A549 (cell line): ENCODE data around the gene ZNF829. TPM values are rescaled to one million over a fixed set of nuclear protein-coding genes. Genes with fewer than 3 reads are reported as not detected.

Source experiments
- ATAC-seq, 2 experiments: fragments of 200-7000 bp in 1 of 2; fragments of >200 bp in 1 of 2; cut with Nextera tagmentation in 1 of 2; cut with Tn5 transposase in 1 of 2; 3 replicates each; pipeline versions ENCODE4 v1.8.0 to v1.9.1; 2018 to 2020; ENCODE audit warnings: mild to moderate bottlenecking in 1 of 2, moderate library complexity in 1 of 2
- CTCF ChIA-PET: fragments of 300-600 bp; sonication (Branson Sonifier 250); formaldehyde crosslinking; extraction: SDS; loops from one replicate; lab custom pipeline; 2021; ENCODE audit warnings: antibody characterized with exemption, inconsistent platforms; lab: Yijun Ruan, JAX
- POLR2A ChIA-PET: fragments of 350-600 bp; formaldehyde crosslinking; extraction: SDS; loops from one replicate; lab custom pipeline; 2021; ENCODE audit warnings: antibody characterized with exemption, inconsistent platforms; lab: Yijun Ruan, JAX
- DNase-seq, 2 experiments: peaks; one replicate each; pipeline versions ENCODE4 v3.0.0 to v3.0.0-alpha.2; 2011 to 2016; ENCODE audit warnings: low read depth in 1 of 2, low spot score in 1 of 2
- FAIRE-seq: peaks from 2 replicates; lab custom pipeline; 2011; peaks lifted over from hg19 to GRCh38; lab: Jason Lieb, UNC
- H3K27ac ChIP-seq, 2 experiments: fragments of >200 bp; sonication (Bioruptor Twin); formaldehyde crosslinking; 3 replicates each; pipeline ENCODE4 v1.5.1; 2016 to 2017
- H3K4me1 ChIP-seq: fragments of >200 bp; sonication (Bioruptor Twin); formaldehyde crosslinking; 3 replicates; pipeline ENCODE4 v1.6.1; 2016
- H3K4me2 ChIP-seq: fragments of >200 bp; sonication (Bioruptor Twin); formaldehyde crosslinking; 3 replicates; pipeline ENCODE4 v1.6.1; 2016
- H3K4me3 ChIP-seq: fragments of >200 bp; sonication (Bioruptor Twin); formaldehyde crosslinking; 3 replicates; pipeline ENCODE4 v1.5.1; 2016
- H3K9me3 ChIP-seq: fragments of >200 bp; sonication (Bioruptor Twin); formaldehyde crosslinking; 3 replicates; pipeline ENCODE4 v1.6.1; 2016
- ATOH8 ChIP-seq: fragments of 250-450 bp; sonication (Bioruptor Pico); IDR thresholded peaks from 2 replicates; pipeline ENCODE4 v1.5.0; 2020; ENCODE audit warnings: low read depth, mild to moderate bottlenecking, moderate library complexity
- BHLHE40 ChIP-seq: IDR thresholded peaks from 2 replicates; pipeline ENCODE4 v1.6.1; 2012; ENCODE audit warnings: low read depth, low read length, inconsistent platforms
- CHD4 ChIP-seq: fragments of 200-600 bp; sonication (generic); IDR thresholded peaks from 2 replicates; pipeline ENCODE4 v1.6.1; 2016; ENCODE audit warnings: antibody characterized with exemption, mild to moderate bottlenecking, borderline replicate concordance
- EP300 ChIP-seq, 2 experiments: fragments of >200 bp; sonication (Bioruptor Twin); formaldehyde crosslinking; IDR thresholded peaks; 2 replicates in 1 of 2; 3 replicates in 1 of 2; pipeline ENCODE4 v1.6.1; 2016 to 2017
- ESRRA ChIP-seq: fragments of 150-350 bp; IDR thresholded peaks from 2 replicates; pipeline ENCODE4 v1.6.1; 2014; ENCODE audit warnings: mild to moderate bottlenecking, low read length, borderline replicate concordance
- HDAC2 ChIP-seq: fragments of 200-600 bp; sonication (generic); IDR thresholded peaks from 2 replicates; pipeline ENCODE4 v1.6.1; 2016
- HEYL ChIP-seq: fragments of 250-450 bp; sonication (Bioruptor Pico); IDR thresholded peaks from 2 replicates; pipeline ENCODE4 v1.8.0; 2021; ENCODE audit warnings: mild to moderate bottlenecking, moderate library complexity
- HOXB13 ChIP-seq: fragments of 250-450 bp; sonication (Bioruptor Pico); IDR thresholded peaks from 2 replicates; pipeline ENCODE4 v1.5.0; 2020; ENCODE audit warnings: low read depth, mild to moderate bottlenecking, moderate library complexity
- JUN ChIP-seq, 2 experiments: fragments of >200 bp; sonication (Bioruptor Twin); formaldehyde crosslinking; IDR thresholded peaks; 2 replicates in 1 of 2; 3 replicates in 1 of 2; pipeline ENCODE4 v1.6.1; 2016 to 2017
- KDM1A ChIP-seq: fragments of 200-600 bp; sonication (generic); IDR thresholded peaks from 2 replicates; pipeline ENCODE4 v1.6.1; 2016; ENCODE audit warnings: low read depth, mild to moderate bottlenecking
- NPAS2 ChIP-seq: fragments of 250-450 bp; sonication (Bioruptor Pico); IDR thresholded peaks from 2 replicates; pipeline ENCODE4 v1.8.0; 2022; ENCODE audit warnings: mild to moderate bottlenecking, moderate library complexity, borderline replicate concordance
- PBX3 ChIP-seq: IDR thresholded peaks from 2 replicates; pipeline ENCODE4 v1.6.1; 2012
- POLR2A ChIP-seq: IDR thresholded peaks from 2 replicates; pipeline ENCODE4 v1.6.1; 2012; ENCODE audit warnings: mild to moderate bottlenecking, low read length
- POLR2AphosphoS2 ChIP-seq: conservative IDR thresholded peaks from 2 replicates; pipeline ENCODE4 v1.6.1; 2012; ENCODE audit warnings: low read length, improper control_type of control experiment, inconsistent platforms
- TP53 ChIP-seq: fragments of 250-450 bp; sonication (Bioruptor Pico); IDR thresholded peaks from 2 replicates; pipeline ENCODE4 v1.5.0; 2021; ENCODE audit warnings: mild to moderate bottlenecking, moderate library complexity
- ZNF302 ChIP-seq: fragments of 250-450 bp; sonication (Bioruptor Pico); IDR thresholded peaks from 2 replicates; pipeline ENCODE4 v1.9.0; 2021; ENCODE audit warnings: inconsistent platforms, mild to moderate bottlenecking, moderate library complexity
- WGBS: methylation state at CpG from one replicate; pipeline ENCODE4 v1.1.6; 2017; ENCODE audit errors: missing lambda C conversion rate; 5-methylcytosine and 5-hydroxymethylcytosine counted together
- polyA plus RNA-seq, 4 experiments: library from polyadenylated mRNA; depleted of rRNA in 3 of 4; stranded (reverse); fragments of >200 nt; fragmentation: RNase III in 1 of 4; extraction: RNeasy Plus Mini Kit Qiagen cat#74134 plus additional on column Dnase treatment in 1 of 4; gene quantifications; 2 replicates in 3 of 4; 3 replicates in 1 of 4; pipeline ENCODE4 v1.2.3, GENCODE V29; 2011 to 2017
- TF ChIP-seq, protein P1 (sequence below): fragments of >200 bp; sonication (Bioruptor Twin); formaldehyde crosslinking; IDR thresholded peaks from 3 replicates; pipeline ENCODE4 v1.6.1; 2016
- TF ChIP-seq, protein P2 (sequence below): fragments of 200-600 bp; sonication (generic); IDR thresholded peaks from 2 replicates; pipeline ENCODE4 v1.6.1; 2016; ENCODE audit warnings: antibody characterized with exemption, mild to moderate bottlenecking, moderate library complexity

ZNF829 gene
- polyA plus RNA-seq, 2 of the 4 experiments (the other 2 are of a cell fraction) = 0.48 to 1.00 TPM

DNA sequence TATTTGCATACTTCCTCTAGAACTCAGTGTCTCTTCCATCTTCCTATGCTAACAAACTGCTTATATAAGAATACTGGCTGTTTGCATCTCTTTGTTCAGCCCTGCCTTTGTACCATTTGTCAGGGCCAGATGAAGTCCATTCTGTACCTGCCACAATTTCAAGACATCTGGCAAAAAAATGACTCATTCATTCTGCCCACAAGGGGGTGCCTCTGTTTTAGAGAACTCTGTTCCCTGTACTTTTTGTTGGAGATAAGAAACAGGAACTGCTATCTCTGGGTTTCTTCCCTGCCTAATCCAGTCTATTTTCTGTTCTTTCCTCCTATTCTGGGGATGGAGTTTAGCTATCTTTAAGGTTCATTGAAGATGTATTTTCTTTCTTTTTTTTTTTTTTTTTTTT is 23.1 kb upstream of the ZNF829 start:
- ATAC-seq = no peak
- Histone ChIP-seq H3K27ac (no peak overlapping the region), H3K9me3 (peaks cover 82% of the 10 kb centered on the region), H3K4me3 (no peak overlapping the region), H3K4me2 (no peak overlapping the region), H3K4me1 (no peaks in the 10 kb centered on the region)
- ChIA-PET CTCF (interaction anchor here (0.6 kb wide), 1 partner anchor 511 kb away, joined by 3 read pairs; no protein-coding TSS in a partner anchor), POLR2A (no interaction called here)
- no peak for TF ChIP-seq CHD4
- TF ChIP-seq BHLHE40 = no peak
- TF ChIP-seq HOXB13 = no peak
- TF ChIP-seq ATOH8 (CRISPR knock-in tag) = no peak
- no peak for TF ChIP-seq ESRRA
- no peak for TF ChIP-seq TP53 (CRISPR knock-in tag)
- TF ChIP-seq HDAC2 = no peak
- TF ChIP-seq, protein P1, sequence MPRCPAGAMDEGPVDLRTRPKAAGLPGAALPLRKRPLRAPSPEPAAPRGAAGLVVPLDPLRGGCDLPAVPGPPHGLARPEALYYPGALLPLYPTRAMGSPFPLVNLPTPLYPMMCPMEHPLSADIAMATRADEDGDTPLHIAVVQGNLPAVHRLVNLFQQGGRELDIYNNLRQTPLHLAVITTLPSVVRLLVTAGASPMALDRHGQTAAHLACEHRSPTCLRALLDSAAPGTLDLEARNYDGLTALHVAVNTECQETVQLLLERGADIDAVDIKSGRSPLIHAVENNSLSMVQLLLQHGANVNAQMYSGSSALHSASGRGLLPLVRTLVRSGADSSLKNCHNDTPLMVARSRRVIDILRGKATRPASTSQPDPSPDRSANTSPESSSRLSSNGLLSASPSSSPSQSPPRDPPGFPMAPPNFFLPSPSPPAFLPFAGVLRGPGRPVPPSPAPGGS = no peak
- no peak for TF ChIP-seq PBX3
- FAIRE-seq = no peak
- DNase-seq = no peak

DNA sequence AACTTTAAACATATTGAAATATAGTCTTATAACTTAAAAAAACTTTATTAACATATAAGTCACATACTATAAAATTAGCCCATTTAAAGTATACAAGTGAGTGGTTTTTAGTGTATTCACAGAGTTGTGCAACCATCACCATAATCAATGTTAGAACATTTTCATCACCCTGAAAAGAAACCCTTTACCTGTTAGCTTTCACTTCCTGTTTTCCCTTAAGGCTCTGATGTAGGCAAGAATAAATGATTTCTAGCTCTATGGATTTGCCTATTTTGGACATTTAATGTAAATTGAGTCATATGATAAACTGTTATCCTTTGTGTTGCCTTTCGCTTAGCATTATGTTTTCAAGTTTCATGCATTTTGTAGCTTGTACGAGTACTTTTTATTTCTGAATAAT is 15.6 kb upstream of the ZNF829 start:
- TF ChIP-seq KDM1A (no peak), NPAS2 (CRISPR knock-in tag) (no peak), HOXB13 (no peak), POLR2AphosphoS2 (no peak), JUN (IDR thresholded peaks at IDR 0.05) (no peak), HEYL (CRISPR knock-in tag) (no peak)
- 65% methylated on average over 2 of the region's 2 CpGs for WGBS
- no peak for ATAC-seq
- no peak overlapping the region for H3K4me2 ChIP-seq
- POLR2A ChIA-PET = no interaction called here
- no peak for DNase-seq
- no peak for FAIRE-seq
- H3K27ac ChIP-seq = no peak overlapping the region
- H3K4me3 ChIP-seq = no peak overlapping the region
- H3K4me1 ChIP-seq = no peaks in the 10 kb centered on the region
- H3K9me3 ChIP-seq = peaks cover 74% of the 10 kb centered on the region
- CTCF ChIA-PET = interaction anchor here (0.6 to 0.7 kb wide), 2 partner anchors 74 to 563 kb away, joined by 3 read pairs; no protein-coding TSS in a partner anchor

GRCh38 chr19:36918090-36918489 is 2.0 kb upstream of the ZNF829 start:
- POLR2A ChIA-PET = no interaction called here
- H3K9me3 ChIP-seq = peaks cover 98% of the 10 kb centered on the region

More at GRCh38 chr19:36918090-36918489, 2.0 kb upstream of the ZNF829 start:
- FAIRE-seq (no peak), ATAC-seq (no peak), DNase-seq (no peak)
- Histone ChIP-seq H3K4me2 (no peak overlapping the region), H3K4me1 (no peaks in the 10 kb centered on the region), H3K4me3 (no peak overlapping the region), H3K27ac (no peak overlapping the region)
- 57% methylated on average over 9 of the region's 9 CpGs for whole genome bisulfite sequencing
- TF ChIP-seq EP300 (IDR thresholded peaks at IDR 0.05) (no peak), ZNF302 (CRISPR knock-in tag) (no peak), POLR2A (no peak)
- TF ChIP-seq, protein P2, sequence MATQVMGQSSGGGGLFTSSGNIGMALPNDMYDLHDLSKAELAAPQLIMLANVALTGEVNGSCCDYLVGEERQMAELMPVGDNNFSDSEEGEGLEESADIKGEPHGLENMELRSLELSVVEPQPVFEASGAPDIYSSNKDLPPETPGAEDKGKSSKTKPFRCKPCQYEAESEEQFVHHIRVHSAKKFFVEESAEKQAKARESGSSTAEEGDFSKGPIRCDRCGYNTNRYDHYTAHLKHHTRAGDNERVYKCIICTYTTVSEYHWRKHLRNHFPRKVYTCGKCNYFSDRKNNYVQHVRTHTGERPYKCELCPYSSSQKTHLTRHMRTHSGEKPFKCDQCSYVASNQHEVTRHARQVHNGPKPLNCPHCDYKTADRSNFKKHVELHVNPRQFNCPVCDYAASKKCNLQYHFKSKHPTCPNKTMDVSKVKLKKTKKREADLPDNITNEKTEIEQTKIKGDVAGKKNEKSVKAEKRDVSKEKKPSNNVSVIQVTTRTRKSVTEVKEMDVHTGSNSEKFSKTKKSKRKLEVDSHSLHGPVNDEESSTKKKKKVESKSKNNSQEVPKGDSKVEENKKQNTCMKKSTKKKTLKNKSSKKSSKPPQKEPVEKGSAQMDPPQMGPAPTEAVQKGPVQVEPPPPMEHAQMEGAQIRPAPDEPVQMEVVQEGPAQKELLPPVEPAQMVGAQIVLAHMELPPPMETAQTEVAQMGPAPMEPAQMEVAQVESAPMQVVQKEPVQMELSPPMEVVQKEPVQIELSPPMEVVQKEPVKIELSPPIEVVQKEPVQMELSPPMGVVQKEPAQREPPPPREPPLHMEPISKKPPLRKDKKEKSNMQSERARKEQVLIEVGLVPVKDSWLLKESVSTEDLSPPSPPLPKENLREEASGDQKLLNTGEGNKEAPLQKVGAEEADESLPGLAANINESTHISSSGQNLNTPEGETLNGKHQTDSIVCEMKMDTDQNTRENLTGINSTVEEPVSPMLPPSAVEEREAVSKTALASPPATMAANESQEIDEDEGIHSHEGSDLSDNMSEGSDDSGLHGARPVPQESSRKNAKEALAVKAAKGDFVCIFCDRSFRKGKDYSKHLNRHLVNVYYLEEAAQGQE = no peak
- CTCF ChIA-PET = no interaction called here
